Body of pancreas (tissue), 4 donors: ENCODE measurements around the gene FAM8A1.
"Not testable (repeated sequence)": the region's sequence is repeated elsewhere in the genome, so short reads cannot be mapped to it uniquely, and the experiment has no call there.

Experiments used
- CTCF ChIP-seq, 7 experiments: fragments of 450-650 bp in 4 of 7; fragments of 200-600 bp in 3 of 7; sonication (generic) in 3 of 7; IDR thresholded peaks; one replicate each; pipeline ENCODE4 v1.5.1; 2016 to 2019; ENCODE audit warnings: antibody characterized with exemption in 7 of 7
- POLR2A ChIP-seq, 3 donors: fragments of 450-650 bp; IDR thresholded peaks; one replicate each; pipeline ENCODE4 v1.6.1; 2016; ENCODE audit warnings: antibody characterized with exemption in 3 of 3, mild to moderate bottlenecking in 2 of 3

GRCh38 chr6:17586623-17587022 is 13.5 kb upstream of the FAM8A1 start:
- not testable (repeated sequence) for TF ChIP-seq CTCF, POLR2A (IDR thresholded peaks at IDR 0.05)
